ENCODE measurements around the gene UBP1. TPM values are rescaled to one million over a fixed set of nuclear protein-coding genes. Genes with fewer than 3 reads are reported as not detected.
"Not testable (repeated sequence)": the region's sequence is repeated elsewhere in the genome, so short reads cannot be mapped to it uniquely, and the experiment has no call there.

The UBP1 gene
- total RNA-seq, 2 experiments from 2014 or later: 52.6 to 53.2 TPM

- intact Hi-C loops (cut with micrococcal nuclease): no loop called here
- Mint-ChIP-seq H3K36me3 (no peaks in the 10 kb centered on the region), H3K4me3 (no peak overlapping the region), H3K27ac (no peak overlapping the region), H3K27me3 (no peaks in the 10 kb centered on the region), H3K9me3 (no peaks in the 10 kb centered on the region), H3K4me1 (ENCODE audit: low read depth) (no peaks in the 10 kb centered on the region)
- DNase-seq: no peak
- ChIA-PET CTCF (interaction anchor here (0.8 to 2.1 kb wide), 3 partner anchors 14 to 227 kb away, joined by 3 to 9 read pairs (median 8); no protein-coding TSS in a partner anchor), POLR2A (interaction anchor here (0.5 kb wide), 1 partner anchor 580 kb away, joined by 3 read pairs; no protein-coding TSS in a partner anchor)
These were observed 81.9 kb downstream of the UBP1 start for GRCh38 chr3:33358172-33358781.

- ChIA-PET POLR2A (no interaction called here), CTCF (interaction anchor here (1.8 kb wide), 1 partner anchor 17 kb away, joined by 9 read pairs; no protein-coding TSS in a partner anchor)
- Mint-ChIP-seq H3K27ac (no peak overlapping the region), H3K9me3 (no peaks in the 10 kb centered on the region), H3K27me3 (no peaks in the 10 kb centered on the region), H3K4me1 (ENCODE audit: low read depth) (no peaks in the 10 kb centered on the region), H3K36me3 (no peaks in the 10 kb centered on the region), H3K4me3 (no peak overlapping the region)
- DNase-seq: no peak
- intact Hi-C loops (cut with micrococcal nuclease): no loop called here
These were observed 84.6 kb downstream of the UBP1 start for GRCh38 chr3:33355611-33356010.

GRCh38 chr3:33339758-33340157, 100.4 kb downstream of the UBP1 start:
- no peak for DNase-seq
- H3K4me1 Mint-ChIP-seq (ENCODE audit: low read depth): no peaks in the 10 kb centered on the region
- ChIA-PET CTCF (interaction anchor here (1.4 kb wide), 1 partner anchor 33 kb away, joined by 4 read pairs; no protein-coding TSS in a partner anchor), POLR2A (no interaction called here)
- H3K4me3 Mint-ChIP-seq: no peak overlapping the region
- intact Hi-C loops (cut with micrococcal nuclease): no loop called here
- no peaks in the 10 kb centered on the region for H3K36me3 Mint-ChIP-seq
- no peaks in the 10 kb centered on the region for H3K27me3 Mint-ChIP-seq
- H3K9me3 Mint-ChIP-seq: no peaks in the 10 kb centered on the region
- H3K27ac Mint-ChIP-seq: no peak overlapping the region

GRCh38 chr3:33338936-33339465, 101.2 kb downstream of the UBP1 start:
- POLR2A ChIA-PET; H3K4me1 Mint-ChIP-seq (ENCODE audit: low read depth); DNase-seq; H3K9me3 Mint-ChIP-seq; H3K27me3 Mint-ChIP-seq; intact Hi-C loops (cut with micrococcal nuclease); H3K27ac Mint-ChIP-seq; H3K4me3 Mint-ChIP-seq; H3K36me3 Mint-ChIP-seq: not testable (repeated sequence)
- CTCF ChIA-PET: interaction anchor here (1.4 kb wide), 1 partner anchor 34 kb away, joined by 4 read pairs; no protein-coding TSS in a partner anchor

Other genes with a start within 250 kb of the UBP1 start
- gene SUSD5, start 221.6 kb downstream of the UBP1 start, total RNA-seq: not detected
- not detected for gene FBXL2, start 163.0 kb downstream of the UBP1 start, total RNA-seq